HepG2 (cell line): ENCODE measurements around the gene CCZ1B. TPM values are rescaled to one million over a fixed set of nuclear protein-coding genes. Genes with fewer than 3 reads are reported as not detected.
"Not testable (repeated sequence)": the region's sequence is repeated elsewhere in the genome, so short reads cannot be mapped to it uniquely, and the experiment has no call there.

Source experiments
- ATAC-seq: fragments of 200-7000 bp; cut with Tn5 transposase; 3 replicates; pipeline ENCODE4 v1.9.1; 2020; ENCODE audit warnings: mild to moderate bottlenecking, moderate library complexity
- BruUV-seq: library from RNA; stranded (reverse); fragments of 400-500 nt; replicated peaks from 2 replicates; lab custom pipeline; 2021; lab: Mats Ljungman, UMichigan
- CTCF ChIA-PET: fragments of 300-600 bp; formaldehyde crosslinking; extraction: SDS; loops from one replicate; lab custom pipeline; 2021; ENCODE audit warnings: low total read pairs, inconsistent platforms, low intra/inter-chr PET ratio; lab: Yijun Ruan, JAX
- POLR2A ChIA-PET: fragments of 350-600 bp; sonication (Branson Sonifier 250); formaldehyde crosslinking; loops from one replicate; lab custom pipeline; 2020; ENCODE audit warnings: antibody characterized with exemption, inconsistent platforms; lab: Yijun Ruan, JAX
- DNase-seq: peaks from one replicate; pipeline ENCODE4 v3.0.0-alpha.2; 2015; ENCODE audit warnings: low spot score
- FAIRE-seq: peaks from 3 replicates; lab custom pipeline; 2011; peaks lifted over from hg19 to GRCh38; lab: Jason Lieb, UNC
- H2AFZ ChIP-seq: one replicate; pipeline ENCODE4 v1.6.1; 2011; ENCODE audit warnings: low read length, inconsistent platforms
- H3K27ac ChIP-seq: fragments of 300-600 bp; 3 replicates; pipeline ENCODE4 v1.8.0; 2011; ENCODE audit warnings: mixed run types, mild to moderate bottlenecking, mixed read lengths, low read length, inconsistent platforms; ENCODE audit not compliant: insufficient read depth; ENCODE audit errors: extremely low read length
- H3K27me3 ChIP-seq, 2 experiments: fragments of 200-600 bp in 1 of 2; 2 replicates in 1 of 2; 3 replicates in 1 of 2; pipeline versions ENCODE4 v1.6.0 to v1.8.0; 2011; ENCODE audit warnings: low read length in 2 of 2, mild to moderate bottlenecking in 2 of 2, moderate library complexity in 2 of 2, inconsistent platforms in 1 of 2; ENCODE audit not compliant: insufficient read depth in 2 of 2, control insufficient read depth in 1 of 2
- H3K36me3 ChIP-seq, 2 experiments: fragments of 200-600 bp in 1 of 2; replicated peaks in 1 of 2; 2 replicates in 1 of 2; 3 replicates in 1 of 2; pipeline versions ENCODE4 v1.5.1 to v1.8.0; 2011; ENCODE audit warnings: low read length in 2 of 2, inconsistent platforms in 1 of 2; ENCODE audit not compliant: insufficient read depth in 2 of 2, control insufficient read depth in 1 of 2
- H3K4me1 ChIP-seq: 2 replicates; pipeline ENCODE4 v1.5.1; 2012; ENCODE audit warnings: low read length, inconsistent platforms; ENCODE audit not compliant: insufficient read depth
- H3K4me2 ChIP-seq: 2 replicates; pipeline ENCODE4 v1.6.0; 2011; ENCODE audit warnings: low read depth, low read length, inconsistent platforms
- H3K4me3 ChIP-seq, 3 experiments: fragments of 200-600 bp in 1 of 3; sonication (generic), shearing (Covaris generic) in 1 of 3; replicated peaks in 1 of 3; 2 replicates each; pipeline ENCODE4 v1.5.1; 2011 to 2016; ENCODE audit warnings: low read length in 3 of 3, inconsistent platforms in 2 of 3, low read depth in 2 of 3, mild to moderate bottlenecking in 2 of 3, control low read depth in 1 of 3, mixed read lengths in 1 of 3; ENCODE audit not compliant: insufficient read depth in 1 of 3
- H3K79me2 ChIP-seq: one replicate; pipeline ENCODE4 v1.6.1; 2011; ENCODE audit warnings: low read length, inconsistent platforms; ENCODE audit not compliant: insufficient read depth
- H3K9ac ChIP-seq: 2 replicates; pipeline ENCODE4 v1.6.0; 2011; ENCODE audit warnings: mild to moderate bottlenecking, low read depth, low read length, inconsistent platforms; ENCODE audit not compliant: insufficient read depth
- H3K9me3 ChIP-seq: 2 replicates; pipeline ENCODE4 v1.5.1; 2012; ENCODE audit warnings: mild to moderate bottlenecking, low read length
- H4K20me1 ChIP-seq: 2 replicates; pipeline ENCODE4 v1.6.0; 2011; ENCODE audit warnings: inconsistent platforms, mild to moderate bottlenecking, low read length, moderate library complexity; ENCODE audit not compliant: insufficient read depth
- GZF1 ChIP-seq: sonication (generic); formaldehyde crosslinking; IDR thresholded peaks from 2 replicates; pipeline ENCODE4 v1.5.1; 2020; ENCODE audit warnings: mild to moderate bottlenecking, missing genetic modification reagents
- HNRNPUL1 ChIP-seq: fragments of 200-400 bp; formaldehyde crosslinking; IDR thresholded peaks from 2 replicates; pipeline ENCODE4 v1.6.1; 2017; ENCODE audit warnings: low read depth, mild to moderate bottlenecking, low read length, moderate library complexity
- NAIF1 ChIP-seq: sonication (generic); formaldehyde crosslinking; IDR thresholded peaks from 2 replicates; pipeline ENCODE4 v1.5.0; 2020; ENCODE audit warnings: mild to moderate bottlenecking, missing genetic modification reagents, borderline replicate concordance
- PRMT3 ChIP-seq: sonication (generic); formaldehyde crosslinking; IDR thresholded peaks from 2 replicates; pipeline ENCODE4 v1.8.1; 2022; ENCODE audit warnings: low read depth, mild to moderate bottlenecking, moderate library complexity, missing genetic modification reagents, borderline replicate concordance
- TBL1XR1 ChIP-seq: fragments of 150-350 bp; IDR thresholded peaks from 2 replicates; pipeline ENCODE4 v1.6.1; 2014; ENCODE audit warnings: borderline replicate concordance, low read length; ENCODE audit not compliant: partially characterized antibody
- ZNF20 ChIP-seq: sonication (generic); formaldehyde crosslinking; IDR thresholded peaks from 2 replicates; pipeline ENCODE4 v1.4.0; 2020; ENCODE audit warnings: mild to moderate bottlenecking, moderate library complexity, missing genetic modification reagents
- ZNF318 ChIP-seq: sonication (generic); formaldehyde crosslinking; IDR thresholded peaks from 2 replicates; pipeline ENCODE4 v1.4.0; 2020; ENCODE audit warnings: mild to moderate bottlenecking, missing genetic modification reagents
- ZNF616 ChIP-seq: sonication (generic); formaldehyde crosslinking; IDR thresholded peaks from 2 replicates; pipeline ENCODE4 v1.5.0; 2020; ENCODE audit warnings: low read depth, mild to moderate bottlenecking, missing genetic modification reagents
- ZNF7 ChIP-seq: IDR thresholded peaks from 2 replicates; pipeline ENCODE4 v1.6.1; 2016; ENCODE audit warnings: missing biosample characterization, missing genetic modification reagents
- ZNF713 ChIP-seq: sonication (generic); formaldehyde crosslinking; IDR thresholded peaks from 2 replicates; pipeline ENCODE4 v1.4.0; 2020; ENCODE audit warnings: mild to moderate bottlenecking, missing genetic modification reagents
- ZSCAN20 ChIP-seq: sonication (generic); formaldehyde crosslinking; IDR thresholded peaks from 2 replicates; pipeline ENCODE4 v1.4.0; 2020; ENCODE audit warnings: missing genetic modification reagents, mild to moderate bottlenecking, borderline replicate concordance
- WGBS: methylation state at CpG from one replicate; pipeline ENCODE4 v1.1.6; 2017; ENCODE audit warnings: low lambda C conversion rate; 5-methylcytosine and 5-hydroxymethylcytosine counted together
- in situ Hi-C: cut with HindIII; loops from 2 replicates; pipeline ENCODE4 v1.10.0; 2017; ENCODE audit warnings: low pct_unique_long_range_greater_than_20kb; ENCODE audit not compliant: extremely low pct_ligation_motif_present
- intact Hi-C: fragments of 100-400 bp; cut with micrococcal nuclease; formaldehyde crosslinking; loops from one replicate; pipeline ENCODE4 v1.10.0; 2022; ENCODE audit not compliant: unreplicated experiment
- polyA plus RNA-seq, 8 experiments: library from polyadenylated mRNA; depleted of rRNA in 3 of 8; stranded (reverse) in 7 of 8; unstranded in 1 of 8; fragments of >200 nt; fragmentation: Illumina TruSeq in 4 of 8; extraction: Trizol in 4 of 8; gene quantifications; 2 replicates each; pipeline versions ENCODE4 v1.2.1 to v1.2.3, GENCODE V29; 2011 to 2016; ENCODE audit warnings: low read depth in 4 of 8, missing spikeins in 1 of 8, mixed read lengths in 1 of 8; ENCODE audit not compliant: insufficient read depth in 1 of 8
- total RNA-seq, 5 experiments: library from RNA; depleted of rRNA; stranded (reverse); fragments of >200 nt; fragmentation: Illumina TruSeq; extraction: Trizol; gene quantifications; 2 replicates each; pipeline ENCODE4 v1.2.3, GENCODE V29; 2016; ENCODE audit warnings: low read depth in 1 of 5

The CCZ1B gene
- total and polyA plus RNA-seq, 2 of the 13 experiments (the other 11 are each of a cell fraction or from before 2014, with no cell fraction given), result 24.4 to 50.0 TPM

- H3K4me2 ChIP-seq, POLR2A ChIA-PET, FAIRE-seq, H3K27ac ChIP-seq, H3K9me3 ChIP-seq, H4K20me1 ChIP-seq, ATAC-seq, CTCF ChIA-PET, H3K27me3 ChIP-seq, H3K79me2 ChIP-seq, H3K9ac ChIP-seq, intact Hi-C loops, H3K4me3 ChIP-seq, in situ Hi-C loops, H2AFZ ChIP-seq, DNase-seq, BruUV-seq, H3K36me3 ChIP-seq: not testable (repeated sequence)
- H3K4me1 ChIP-seq, result peaks cover 11% of the 10 kb centered on the region
- WGBS, result 0% methylated on average over 3 of the region's 3 CpGs
These were observed 9.4 kb upstream of the CCZ1B start for GRCh38 chr7:6835521-6835920.

- no peak for DNase-seq
- FAIRE-seq, result no peak
- intact Hi-C loops, result no loop called here
- no peak overlapping the region for H3K27ac ChIP-seq
- H3K4me2 ChIP-seq, result no peak overlapping the region
- WGBS, result 21% methylated on average over 6 of the region's 6 CpGs
- BruUV-seq, result no TSS peak
- peaks cover 23% of the 10 kb centered on the region for H3K4me1 ChIP-seq
- CTCF ChIA-PET, result no interaction called here
- H3K27me3 ChIP-seq, result no peaks in the 10 kb centered on the region
- ATAC-seq, result no peak
- in situ Hi-C loops, result no loop called here
- no peak overlapping the region for H2AFZ ChIP-seq
- H3K9me3 ChIP-seq, result no peaks in the 10 kb centered on the region
- H4K20me1 ChIP-seq, result no peaks in the 10 kb centered on the region
- H3K36me3 ChIP-seq, result no peaks in the 10 kb centered on the region
- no peak overlapping the region for H3K9ac ChIP-seq
- H3K4me3 ChIP-seq, result no peak overlapping the region
- H3K79me2 ChIP-seq, result no peaks in the 10 kb centered on the region
- POLR2A ChIA-PET, result no interaction called here
- TF ChIP-seq ZNF20 (CRISPR knock-in tag) (no peak), ZNF318 (CRISPR knock-in tag) (no peak), ZNF7 (CRISPR knock-in tag) (no peak), ZSCAN20 (CRISPR knock-in tag) (no peak), NAIF1 (CRISPR knock-in tag) (no peak), PRMT3 (CRISPR knock-in tag) (no peak), ZNF616 (CRISPR knock-in tag) (no peak), GZF1 (no peak), TBL1XR1 (no peak), ZNF713 (no peak), HNRNPUL1 (no peak)
These were observed 7.6 kb upstream of the CCZ1B start for GRCh38 chr7:6833636-6834035.
